SKM-1 (cell line): Measurements from ENCODE around the gene AHCYL2.

Source experiments
- DNase-seq: peaks from one replicate; lab custom pipeline; 2025; ENCODE audit not compliant: unreplicated experiment; lab: John Stamatoyannopoulos, UW

The AHCYL2 gene

GRCh38 chr7:129224251-129225205, at the start of gene AHCYL2:
Gene AHCYL2, plus strand, starts transcription at chr7:129225030.
- peak; percentile 98 for DNase-seq

- DNase-seq = no peak
Measured at GRCh38 chr7:129176916-129177710, 47.7 kb upstream of the AHCYL2 start.

- no peak for DNase-seq
Measured at GRCh38 chr7:129184981-129185670, 39.7 kb upstream of the AHCYL2 start.

GRCh38 chr7:129186749-129187260, 38.0 kb upstream of the AHCYL2 start:
- no peak for DNase-seq

GRCh38 chr7:129187681-129188371, 37.0 kb upstream of the AHCYL2 start:
- DNase-seq = no peak

GRCh38 chr7:129188372-129188891, 36.4 kb upstream of the AHCYL2 start, which contains the start of gene SMO:
Gene SMO, plus strand, starts transcription at chr7:129188633. Its CDS starts 519 bp downstream, at chr7:129189152.
- no peak for DNase-seq

- no peak for DNase-seq
Measured at GRCh38 chr7:129188892-129189660, 35.8 kb upstream of the AHCYL2 start.

GRCh38 chr7:129189661-129190310, 35.0 kb upstream of the AHCYL2 start:
- no peak for DNase-seq

- no peak for DNase-seq
Measured at GRCh38 chr7:129191272-129191671, 33.6 kb upstream of the AHCYL2 start.

- DNase-seq = no peak
Measured at GRCh38 chr7:129193892-129194291, 30.9 kb upstream of the AHCYL2 start.

GRCh38 chr7:129197771-129198170, 27.1 kb upstream of the AHCYL2 start:
- no peak for DNase-seq

- DNase-seq = no peak
Measured at GRCh38 chr7:129199406-129199805, 25.4 kb upstream of the AHCYL2 start.

GRCh38 chr7:129202058-129202777, 22.6 kb upstream of the AHCYL2 start:
- DNase-seq = no peak

GRCh38 chr7:129203050-129203741, 21.6 kb upstream of the AHCYL2 start:
- no peak for DNase-seq

- DNase-seq = no peak
Measured at GRCh38 chr7:129205126-129205818, 19.6 kb upstream of the AHCYL2 start.

- DNase-seq = no peak
Measured at GRCh38 chr7:129205987-129206785, 18.6 kb upstream of the AHCYL2 start.
